Uterus (tissue), 4 donors: ENCODE results near the gene A2ML1. TPM values are rescaled to one million over a fixed set of nuclear protein-coding genes. Genes with fewer than 3 reads are reported as not detected.

Source experiments
- DNase-seq, 2 donors: peaks; one replicate each; pipeline ENCODE4 v3.0.0-alpha.2; 2019 to 2020
- H3K27ac ChIP-seq, 2 donors: fragments of 200-600 bp; sonication (generic); 1 replicate in 1 of 2; 2 replicates in 1 of 2; pipeline ENCODE4 v1.5.1; 2016 to 2018
- H3K27me3 ChIP-seq, 2 donors: fragments of 200-600 bp; sonication (generic); one replicate each; pipeline ENCODE4 v1.5.1; 2018 to 2019; ENCODE audit warnings: control low read depth in 1 of 2
- H3K36me3 ChIP-seq, 2 donors: fragments of 200-600 bp; sonication (generic); one replicate each; pipeline ENCODE4 v1.5.1; 2019; ENCODE audit warnings: control low read depth in 1 of 2
- H3K4me1 ChIP-seq, 2 donors: fragments of 200-600 bp; sonication (generic); one replicate each; pipeline ENCODE4 v1.5.1; 2018 to 2019; ENCODE audit warnings: control low read depth in 1 of 2
- H3K4me3 ChIP-seq, 2 donors: fragments of 200-600 bp; sonication (generic); 1 replicate in 1 of 2; 2 replicates in 1 of 2; pipeline ENCODE4 v1.5.1; 2018 to 2019; ENCODE audit warnings: mild to moderate bottlenecking in 1 of 2
- H3K9me3 ChIP-seq, 2 donors: fragments of 200-600 bp; sonication (generic); one replicate each; pipeline ENCODE4 v1.5.1; 2019; ENCODE audit warnings: control low read depth in 1 of 2
- POLR2A ChIP-seq, 2 donors: fragments of 450-650 bp; IDR thresholded peaks; one replicate each; pipeline ENCODE4 v1.6.1; 2016; ENCODE audit warnings: antibody characterized with exemption in 2 of 2, mild to moderate bottlenecking in 1 of 2, moderate library complexity in 1 of 2
- intact Hi-C: fragments of 100-400 bp; cut with DNase I; formaldehyde crosslinking; loops from one replicate; pipeline ENCODE4 v1.15.1; 2023; ENCODE audit warnings: low total_unique reads
- total RNA-seq, 4 donors: library from RNA; depleted of rRNA in 3 of 4; stranded (reverse); fragments of >200 nt in 3 of 4; gene quantifications; one replicate each; pipeline versions ENCODE4 v1.1.0 to v1.2.4, GENCODE V29; 2014 to 2023
- TF ChIP-seq, protein P1 (sequence below), 4 experiments: fragments of 200-600 bp in 2 of 4; fragments of 450-650 bp in 2 of 4; sonication (generic) in 2 of 4; IDR thresholded peaks; one replicate each; pipeline ENCODE4 v1.5.1; 2016 to 2019; ENCODE audit warnings: antibody characterized with exemption in 4 of 4, mild to moderate bottlenecking in 2 of 4, moderate library complexity in 1 of 4
- donor health status: DM: yes; HTN: yes; CAD: no.

A2ML1 gene
- total RNA-seq, 4 donors from 2014 or later: 1.0 to 1.5 TPM; not detected in 2

DNA sequence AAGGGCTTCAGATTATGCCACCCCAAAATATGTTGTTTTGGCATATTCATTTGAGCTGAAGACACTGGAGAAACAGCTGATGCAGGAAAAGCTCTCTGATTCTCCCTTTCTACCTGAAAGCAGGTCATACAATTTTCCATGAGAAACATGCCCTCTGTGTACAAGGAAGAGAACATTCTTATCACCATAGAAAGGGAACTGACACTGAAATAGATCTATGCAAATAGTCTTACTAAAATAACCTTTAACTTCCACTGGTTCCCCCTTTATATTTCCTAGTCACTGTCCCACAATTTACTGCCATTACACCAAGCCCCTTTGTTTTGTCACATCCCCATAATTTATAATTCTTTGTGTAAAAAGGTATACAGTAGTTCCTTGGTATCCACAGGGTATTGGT lies 82.2 kb downstream of the A2ML1 start:
- Histone ChIP-seq H3K4me1 (no peaks in the 10 kb centered on the region), H3K27me3 (no peaks in the 10 kb centered on the region), H3K36me3 (no peaks in the 10 kb centered on the region), H3K27ac (no peak overlapping the region), H3K9me3 (no peaks in the 10 kb centered on the region), H3K4me3 (no peak overlapping the region)
- no peak for DNase-seq
- no peak for TF ChIP-seq POLR2A (IDR thresholded peaks at IDR 0.05)
- TF ChIP-seq, protein P1, sequence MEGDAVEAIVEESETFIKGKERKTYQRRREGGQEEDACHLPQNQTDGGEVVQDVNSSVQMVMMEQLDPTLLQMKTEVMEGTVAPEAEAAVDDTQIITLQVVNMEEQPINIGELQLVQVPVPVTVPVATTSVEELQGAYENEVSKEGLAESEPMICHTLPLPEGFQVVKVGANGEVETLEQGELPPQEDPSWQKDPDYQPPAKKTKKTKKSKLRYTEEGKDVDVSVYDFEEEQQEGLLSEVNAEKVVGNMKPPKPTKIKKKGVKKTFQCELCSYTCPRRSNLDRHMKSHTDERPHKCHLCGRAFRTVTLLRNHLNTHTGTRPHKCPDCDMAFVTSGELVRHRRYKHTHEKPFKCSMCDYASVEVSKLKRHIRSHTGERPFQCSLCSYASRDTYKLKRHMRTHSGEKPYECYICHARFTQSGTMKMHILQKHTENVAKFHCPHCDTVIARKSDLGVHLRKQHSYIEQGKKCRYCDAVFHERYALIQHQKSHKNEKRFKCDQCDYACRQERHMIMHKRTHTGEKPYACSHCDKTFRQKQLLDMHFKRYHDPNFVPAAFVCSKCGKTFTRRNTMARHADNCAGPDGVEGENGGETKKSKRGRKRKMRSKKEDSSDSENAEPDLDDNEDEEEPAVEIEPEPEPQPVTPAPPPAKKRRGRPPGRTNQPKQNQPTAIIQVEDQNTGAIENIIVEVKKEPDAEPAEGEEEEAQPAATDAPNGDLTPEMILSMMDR (IDR thresholded peaks at IDR 0.05): no peak
- intact Hi-C loops: no loop called here

DNA sequence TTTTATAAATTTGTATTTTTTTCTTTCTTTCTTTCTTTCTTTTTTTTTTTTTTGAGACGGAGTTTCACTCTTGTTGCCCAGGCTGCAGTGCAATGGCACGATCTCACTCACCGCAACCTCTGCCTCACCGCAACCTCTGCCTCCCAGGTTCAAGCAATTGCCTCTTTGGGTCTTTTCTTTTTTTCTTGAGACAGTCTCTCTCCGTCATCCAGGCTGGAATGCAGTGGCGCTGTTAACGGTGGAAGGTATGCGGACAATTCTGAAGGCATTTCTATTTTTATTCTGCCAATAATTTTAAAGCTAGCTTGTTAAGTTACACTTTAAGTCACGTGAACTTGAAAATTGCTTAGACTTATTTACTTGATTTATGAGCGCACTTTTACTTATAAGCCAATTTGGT lies 83.1 kb downstream of the A2ML1 start:
- Histone ChIP-seq H3K36me3 (no peaks in the 10 kb centered on the region), H3K27ac (no peak overlapping the region), H3K4me1 (no peaks in the 10 kb centered on the region), H3K4me3 (no peak overlapping the region), H3K9me3 (no peaks in the 10 kb centered on the region), H3K27me3 (no peaks in the 10 kb centered on the region)
- no peak for DNase-seq
- intact Hi-C loops: no loop called here
- TF ChIP-seq, protein P1 (IDR thresholded peaks at IDR 0.05): no peak
- TF ChIP-seq POLR2A (IDR thresholded peaks at IDR 0.05): no peak

DNA sequence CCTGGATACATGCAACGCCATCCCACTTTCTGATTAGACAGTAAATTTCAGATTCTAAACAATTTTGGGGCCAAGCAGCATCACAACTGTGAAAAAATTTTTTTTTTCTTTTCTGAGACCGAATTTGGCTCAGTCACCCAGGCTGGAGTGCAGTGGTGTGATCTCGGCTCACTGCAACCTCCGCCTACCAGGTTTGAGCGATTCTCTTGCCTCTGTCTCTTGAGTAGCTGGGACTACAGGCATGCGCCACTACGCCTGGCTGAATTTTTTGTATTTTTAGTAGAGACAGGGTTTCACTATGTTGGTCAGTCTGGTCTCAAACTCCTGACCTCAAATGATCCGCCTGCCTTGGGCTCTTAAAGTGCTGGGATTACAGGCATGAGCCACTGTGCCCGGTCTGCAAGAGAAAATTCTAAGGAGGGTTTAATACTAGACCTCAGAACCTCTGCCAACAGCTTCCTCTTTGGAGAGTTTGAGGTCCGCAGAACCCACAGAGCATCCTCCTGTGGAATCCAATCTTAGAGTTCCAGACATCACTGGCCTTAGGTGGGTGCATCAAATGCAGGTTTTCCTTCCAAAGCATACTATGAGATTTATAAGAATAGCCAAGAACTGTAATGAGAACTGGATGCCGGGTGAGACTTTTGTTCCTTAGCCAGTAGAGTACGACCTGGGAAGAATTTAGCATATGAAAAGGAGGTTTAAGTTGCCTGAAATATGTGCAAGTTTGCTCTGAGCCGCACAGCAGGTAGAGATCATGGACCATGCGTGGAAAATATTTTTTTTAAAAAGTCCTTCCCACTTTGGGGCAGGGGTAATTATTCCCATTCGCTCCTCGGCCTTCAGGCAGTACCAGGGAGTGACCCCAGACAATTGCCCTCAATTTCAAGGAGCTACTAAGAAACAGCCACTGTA lies 84.1 kb downstream of the A2ML1 start:
- Histone ChIP-seq H3K27me3 (no peaks in the 10 kb centered on the region), H3K4me3 (no peak overlapping the region), H3K27ac (no peak overlapping the region), H3K36me3 (no peaks in the 10 kb centered on the region), H3K9me3 (no peaks in the 10 kb centered on the region), H3K4me1 (no peaks in the 10 kb centered on the region)
- intact Hi-C loops: no loop called here
- DNase-seq: no peak
- TF ChIP-seq POLR2A (IDR thresholded peaks at IDR 0.05): no peak
- TF ChIP-seq, protein P1 (IDR thresholded peaks at IDR 0.05): no peak

DNA sequence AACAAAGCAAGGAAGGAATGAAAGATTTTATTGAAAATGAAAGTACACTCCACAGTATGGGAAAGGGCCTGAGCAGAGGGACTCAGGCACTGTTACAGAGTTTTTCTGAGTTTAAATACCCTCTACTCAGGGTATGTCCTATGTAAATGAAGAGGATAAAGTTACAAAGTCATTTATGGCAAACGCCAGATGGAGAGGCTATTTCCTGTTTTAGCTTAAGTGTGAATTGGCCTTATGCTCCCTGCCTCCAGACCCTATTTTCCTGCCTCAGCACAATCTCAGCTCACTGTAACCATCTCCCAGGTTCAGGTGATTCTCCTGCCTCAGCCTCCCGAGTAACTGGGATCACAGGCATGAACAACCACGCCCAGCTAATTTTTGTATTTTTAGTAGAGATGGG lies 85.1 kb downstream of the A2ML1 start:
- H3K27ac ChIP-seq: no peak overlapping the region
- DNase-seq: no peak
- TF ChIP-seq, protein P1 (IDR thresholded peaks at IDR 0.05): no peak
- no peak for TF ChIP-seq POLR2A (IDR thresholded peaks at IDR 0.05)
- no peak overlapping the region for H3K4me3 ChIP-seq
- no peaks in the 10 kb centered on the region for H3K4me1 ChIP-seq
- H3K9me3 ChIP-seq: no peaks in the 10 kb centered on the region
- H3K27me3 ChIP-seq: no peaks in the 10 kb centered on the region
- H3K36me3 ChIP-seq: no peaks in the 10 kb centered on the region
- intact Hi-C loops: no loop called here

DNA sequence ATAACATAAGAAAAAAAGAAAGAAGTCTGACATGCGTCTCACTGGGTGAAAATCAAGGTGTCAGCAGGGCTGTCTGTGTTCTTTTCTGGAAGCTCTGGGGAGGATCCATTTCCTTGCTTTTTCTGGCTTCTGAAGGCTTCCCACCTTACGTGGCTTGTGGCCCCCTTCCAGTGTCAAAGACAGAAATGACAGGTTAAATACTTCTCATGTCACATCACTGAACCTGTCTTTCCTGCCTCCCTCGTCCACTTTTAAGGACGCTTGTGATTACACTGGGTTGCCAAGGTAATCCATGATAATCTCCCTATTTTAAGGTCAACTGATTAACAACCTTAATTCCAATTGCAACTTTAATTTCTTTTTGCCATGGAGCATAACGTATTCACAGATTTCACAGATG lies 87.3 kb downstream of the A2ML1 start:
- TF ChIP-seq, protein P1 (IDR thresholded peaks at IDR 0.05): no peak
- no peak for TF ChIP-seq POLR2A (IDR thresholded peaks at IDR 0.05)
- Histone ChIP-seq H3K27ac (no peak overlapping the region), H3K4me1 (no peaks in the 10 kb centered on the region), H3K9me3 (no peaks in the 10 kb centered on the region), H3K36me3 (no peaks in the 10 kb centered on the region), H3K4me3 (no peak overlapping the region), H3K27me3 (no peaks in the 10 kb centered on the region)
- intact Hi-C loops: no loop called here
- no peak for DNase-seq
